Measurements from ENCODE around the gene KLHL14.
"Not testable (repeated sequence)": the region's sequence is repeated elsewhere in the genome, so short reads cannot be mapped to it uniquely, and the experiment has no call there.

Gene KLHL14

GRCh38 chr18:32674491-32674890, 98.3 kb downstream of the KLHL14 start:
- H3K4me3 ChIP-seq (ENCODE audit: low read length): no peak overlapping the region
- no peaks in the 10 kb centered on the region for H3K9me3 ChIP-seq (replicated peaks; ENCODE audit: low read length)
- H3K27me3 ChIP-seq (ENCODE audit: control insufficient read depth, insufficient read depth, low read length): peaks cover 4% of the 10 kb centered on the region
- no peak overlapping the region for H3K4me2 ChIP-seq (ENCODE audit: low read length)
- no peaks in the 10 kb centered on the region for H3K36me3 ChIP-seq (ENCODE audit: insufficient read depth, low read length)
- no peak overlapping the region for H3K9ac ChIP-seq (ENCODE audit: low read depth, low read length)
- H3K4me1 ChIP-seq (ENCODE audit: control insufficient read depth, insufficient read depth, low read length): no peaks in the 10 kb centered on the region

- Histone ChIP-seq H3K36me3 (ENCODE audit: insufficient read depth, low read length) (no peaks in the 10 kb centered on the region), H3K4me1 (ENCODE audit: control insufficient read depth, insufficient read depth, low read length) (no peaks in the 10 kb centered on the region), H3K9me3 (replicated peaks; ENCODE audit: low read length) (no peaks in the 10 kb centered on the region), H3K9ac (ENCODE audit: low read depth, low read length) (no peak overlapping the region), H3K4me3 (ENCODE audit: low read length) (no peak overlapping the region), H3K27me3 (ENCODE audit: control insufficient read depth, insufficient read depth, low read length) (peaks cover 4% of the 10 kb centered on the region), H3K4me2 (ENCODE audit: low read length) (no peak overlapping the region)
Observed at GRCh38 chr18:32672398-32672797, 100.4 kb downstream of the KLHL14 start.

GRCh38 chr18:32670727-32671126, 102.1 kb downstream of the KLHL14 start:
- Histone ChIP-seq H3K9me3 (replicated peaks; ENCODE audit: low read length) (no peaks in the 10 kb centered on the region), H3K36me3 (ENCODE audit: insufficient read depth, low read length) (no peaks in the 10 kb centered on the region), H3K4me3 (ENCODE audit: low read length) (no peak overlapping the region), H3K4me1 (ENCODE audit: control insufficient read depth, insufficient read depth, low read length) (no peaks in the 10 kb centered on the region), H3K4me2 (ENCODE audit: low read length) (no peak overlapping the region), H3K27me3 (ENCODE audit: control insufficient read depth, insufficient read depth, low read length) (no peaks in the 10 kb centered on the region), H3K9ac (ENCODE audit: low read depth, low read length) (no peak overlapping the region)

- Histone ChIP-seq H3K4me2 (ENCODE audit: low read length) (no peak overlapping the region), H3K9me3 (replicated peaks; ENCODE audit: low read length) (no peaks in the 10 kb centered on the region), H3K4me1 (ENCODE audit: control insufficient read depth, insufficient read depth, low read length) (no peaks in the 10 kb centered on the region), H3K4me3 (ENCODE audit: low read length) (no peak overlapping the region), H3K27me3 (ENCODE audit: control insufficient read depth, insufficient read depth, low read length) (no peaks in the 10 kb centered on the region), H3K9ac (ENCODE audit: low read depth, low read length) (no peak overlapping the region), H3K36me3 (ENCODE audit: insufficient read depth, low read length) (no peaks in the 10 kb centered on the region)
Observed at GRCh38 chr18:32669549-32670165, 103.2 kb downstream of the KLHL14 start.

GRCh38 chr18:32668956-32669355, 103.9 kb downstream of the KLHL14 start:
- H3K9ac ChIP-seq (ENCODE audit: low read depth, low read length): no peak overlapping the region
- H3K27me3 ChIP-seq (ENCODE audit: control insufficient read depth, insufficient read depth, low read length): no peaks in the 10 kb centered on the region
- H3K4me1 ChIP-seq (ENCODE audit: control insufficient read depth, insufficient read depth, low read length): no peaks in the 10 kb centered on the region
- H3K4me2 ChIP-seq (ENCODE audit: low read length): no peak overlapping the region
- H3K4me3 ChIP-seq (ENCODE audit: low read length): no peak overlapping the region
- H3K9me3 ChIP-seq (replicated peaks; ENCODE audit: low read length): no peaks in the 10 kb centered on the region
- no peaks in the 10 kb centered on the region for H3K36me3 ChIP-seq (ENCODE audit: insufficient read depth, low read length)

GRCh38 chr18:32661486-32662299, 111.1 kb downstream of the KLHL14 start:
- H3K36me3 ChIP-seq (ENCODE audit: insufficient read depth, low read length): no peaks in the 10 kb centered on the region
- H3K9me3 ChIP-seq (replicated peaks; ENCODE audit: low read length): no peaks in the 10 kb centered on the region
- no peak overlapping the region for H3K4me3 ChIP-seq (ENCODE audit: low read length)
- peak overlapping the region; percentile 22 for H3K4me2 ChIP-seq (ENCODE audit: low read length)
- no peaks in the 10 kb centered on the region for H3K27me3 ChIP-seq (ENCODE audit: control insufficient read depth, insufficient read depth, low read length)
- peaks cover 9% of the 10 kb centered on the region for H3K4me1 ChIP-seq (ENCODE audit: control insufficient read depth, insufficient read depth, low read length)
- no peak overlapping the region for H3K9ac ChIP-seq (ENCODE audit: low read depth, low read length)

- H3K27me3 ChIP-seq (ENCODE audit: control insufficient read depth, insufficient read depth, low read length); H3K9ac ChIP-seq (ENCODE audit: low read depth, low read length); H3K4me3 ChIP-seq (ENCODE audit: low read length); H3K36me3 ChIP-seq (ENCODE audit: insufficient read depth, low read length); H3K4me2 ChIP-seq (ENCODE audit: low read length); H3K9me3 ChIP-seq (replicated peaks; ENCODE audit: low read length); H3K4me1 ChIP-seq (ENCODE audit: control insufficient read depth, insufficient read depth, low read length): not testable (repeated sequence)
Observed at GRCh38 chr18:32654507-32654906, 118.3 kb downstream of the KLHL14 start.

- H3K27me3 ChIP-seq (ENCODE audit: control insufficient read depth, insufficient read depth, low read length); H3K9ac ChIP-seq (ENCODE audit: low read depth, low read length); H3K4me1 ChIP-seq (ENCODE audit: control insufficient read depth, insufficient read depth, low read length); H3K36me3 ChIP-seq (ENCODE audit: insufficient read depth, low read length); H3K4me3 ChIP-seq (ENCODE audit: low read length); H3K4me2 ChIP-seq (ENCODE audit: low read length); H3K9me3 ChIP-seq (replicated peaks; ENCODE audit: low read length): not testable (repeated sequence)
Observed at GRCh38 chr18:32637659-32638058, 135.2 kb downstream of the KLHL14 start.

- no peak overlapping the region for H3K9ac ChIP-seq (ENCODE audit: low read depth, low read length)
- H3K27me3 ChIP-seq (ENCODE audit: control insufficient read depth, insufficient read depth, low read length): no peaks in the 10 kb centered on the region
- no peaks in the 10 kb centered on the region for H3K9me3 ChIP-seq (replicated peaks; ENCODE audit: low read length)
- no peaks in the 10 kb centered on the region for H3K4me1 ChIP-seq (ENCODE audit: control insufficient read depth, insufficient read depth, low read length)
- H3K36me3 ChIP-seq (ENCODE audit: insufficient read depth, low read length): no peaks in the 10 kb centered on the region
- H3K4me3 ChIP-seq (ENCODE audit: low read length): no peak overlapping the region
- H3K4me2 ChIP-seq (ENCODE audit: low read length): no peak overlapping the region
Observed at GRCh38 chr18:32637226-32637625, 135.6 kb downstream of the KLHL14 start.

GRCh38 chr18:32634876-32635431, 137.9 kb downstream of the KLHL14 start:
- H3K9ac ChIP-seq (ENCODE audit: low read depth, low read length): no peak overlapping the region
- no peaks in the 10 kb centered on the region for H3K27me3 ChIP-seq (ENCODE audit: control insufficient read depth, insufficient read depth, low read length)
- H3K36me3 ChIP-seq (ENCODE audit: insufficient read depth, low read length): no peaks in the 10 kb centered on the region
- peaks cover 3% of the 10 kb centered on the region for H3K4me1 ChIP-seq (ENCODE audit: control insufficient read depth, insufficient read depth, low read length)
- H3K4me3 ChIP-seq (ENCODE audit: low read length): no peak overlapping the region
- H3K9me3 ChIP-seq (replicated peaks; ENCODE audit: low read length): no peaks in the 10 kb centered on the region
- no peak overlapping the region for H3K4me2 ChIP-seq (ENCODE audit: low read length)

- Histone ChIP-seq H3K4me3 (ENCODE audit: low read length) (no peak overlapping the region), H3K27me3 (ENCODE audit: control insufficient read depth, insufficient read depth, low read length) (no peaks in the 10 kb centered on the region), H3K4me2 (ENCODE audit: low read length) (no peak overlapping the region), H3K36me3 (ENCODE audit: insufficient read depth, low read length) (no peaks in the 10 kb centered on the region), H3K4me1 (ENCODE audit: control insufficient read depth, insufficient read depth, low read length) (peaks cover 3% of the 10 kb centered on the region), H3K9me3 (replicated peaks; ENCODE audit: low read length) (no peaks in the 10 kb centered on the region), H3K9ac (ENCODE audit: low read depth, low read length) (no peak overlapping the region)
Observed at GRCh38 chr18:32629981-32630700, 142.7 kb downstream of the KLHL14 start.
